HG03378 (cell line): ENCODE data around the gene ARL10.

Source experiments
- ATAC-seq: cut with Tn5 transposase; IDR thresholded peaks from one replicate; pipeline ENCODE4 v1.9.1; 2021; ENCODE audit warnings: mild to moderate bottlenecking, moderate library complexity; ENCODE audit not compliant: unreplicated experiment

ARL10 gene

GRCh38 chr5:176365351-176366231 is at the start of gene ARL10:
TSS of gene ARL10 (plus strand) at chr5:176365487. CDS start at chr5:176365564, 77 bp downstream.
- ATAC-seq = no peak

- no peak for ATAC-seq
These were observed 47.5 kb upstream of the ARL10 start for GRCh38 chr5:176317534-176318374.

GRCh38 chr5:176319827-176320554 is 45.3 kb upstream of the ARL10 start:
- ATAC-seq = no peak

- no peak for ATAC-seq
These were observed 44.7 kb upstream of the ARL10 start for GRCh38 chr5:176320577-176320976.

GRCh38 chr5:176334031-176334770 is 31.1 kb upstream of the ARL10 start:
- no peak for ATAC-seq

GRCh38 chr5:176337913-176338312 is 27.4 kb upstream of the ARL10 start:
- no peak for ATAC-seq

GRCh38 chr5:176339304-176339703 is 26.0 kb upstream of the ARL10 start:
- no peak for ATAC-seq

- ATAC-seq = no peak
These were observed 23.7 kb upstream of the ARL10 start for GRCh38 chr5:176341325-176342157.

- ATAC-seq = no peak
These were observed 23.2 kb upstream of the ARL10 start for GRCh38 chr5:176342158-176342483.

- no peak for ATAC-seq
These were observed 22.4 kb upstream of the ARL10 start for GRCh38 chr5:176342766-176343458.

- no peak for ATAC-seq
These were observed 14.9 kb upstream of the ARL10 start for GRCh38 chr5:176350416-176350815.

- ATAC-seq = no peak
These were observed 13.0 kb upstream of the ARL10 start for GRCh38 chr5:176352116-176352878.

GRCh38 chr5:176353533-176353932 is 11.8 kb upstream of the ARL10 start:
- ATAC-seq = no peak

GRCh38 chr5:176355400-176356178 is 9.7 kb upstream of the ARL10 start:
- ATAC-seq = no peak

- no peak for ATAC-seq
These were observed 9.1 kb upstream of the ARL10 start for GRCh38 chr5:176356179-176356566.

- no peak for ATAC-seq
These were observed 5.6 kb upstream of the ARL10 start for GRCh38 chr5:176359658-176360057.

- no peak for ATAC-seq
These were observed 4.3 kb upstream of the ARL10 start for GRCh38 chr5:176360894-176361436.
